Suprapubic skin (tissue), 4 donors: ENCODE data around the gene SPSB3.

Experiments used
- EP300 ChIP-seq: sonication (generic); formaldehyde crosslinking; IDR thresholded peaks from one replicate; pipeline ENCODE4 v1.6.1; 2017; ENCODE audit warnings: antibody characterized with exemption
- POLR2A ChIP-seq, 2 donors: fragments of 450-650 bp; IDR thresholded peaks; one replicate each; pipeline ENCODE4 v1.6.1; 2017; ENCODE audit warnings: antibody characterized with exemption in 2 of 2, mild to moderate bottlenecking in 2 of 2, moderate library complexity in 2 of 2
- POLR2AphosphoS5 ChIP-seq, 3 donors: sonication (generic); formaldehyde crosslinking; IDR thresholded peaks; one replicate each; pipeline ENCODE4 v1.6.1; 2017; ENCODE audit warnings: antibody characterized with exemption in 3 of 3
- TF ChIP-seq, protein P1 (sequence below), 2 donors: fragments of 200-600 bp in 1 of 2; fragments of 450-650 bp in 1 of 2; sonication (generic) in 1 of 2; IDR thresholded peaks; one replicate each; pipeline ENCODE4 v1.5.1; 2016 to 2019; ENCODE audit warnings: antibody characterized with exemption in 2 of 2, mild to moderate bottlenecking in 1 of 2, moderate library complexity in 1 of 2

DNA sequence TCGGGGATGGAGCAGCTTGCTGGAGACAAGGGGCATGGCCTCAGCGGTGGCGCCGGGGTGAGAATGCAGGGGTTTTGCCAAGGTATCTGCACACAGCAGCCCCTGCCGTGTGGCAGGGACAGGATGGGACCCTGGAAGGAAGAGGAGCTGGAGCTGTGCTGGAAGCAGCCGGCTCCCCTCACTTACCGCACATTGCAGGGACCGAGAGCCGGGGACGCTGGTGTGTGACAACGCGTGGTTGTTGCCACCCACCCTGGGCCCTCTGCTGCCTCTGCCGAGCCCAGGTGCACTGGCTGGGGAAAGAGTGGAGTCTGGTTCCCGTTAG lies 3.4 kb upstream of the SPSB3 start:
- TF ChIP-seq, protein P1, sequence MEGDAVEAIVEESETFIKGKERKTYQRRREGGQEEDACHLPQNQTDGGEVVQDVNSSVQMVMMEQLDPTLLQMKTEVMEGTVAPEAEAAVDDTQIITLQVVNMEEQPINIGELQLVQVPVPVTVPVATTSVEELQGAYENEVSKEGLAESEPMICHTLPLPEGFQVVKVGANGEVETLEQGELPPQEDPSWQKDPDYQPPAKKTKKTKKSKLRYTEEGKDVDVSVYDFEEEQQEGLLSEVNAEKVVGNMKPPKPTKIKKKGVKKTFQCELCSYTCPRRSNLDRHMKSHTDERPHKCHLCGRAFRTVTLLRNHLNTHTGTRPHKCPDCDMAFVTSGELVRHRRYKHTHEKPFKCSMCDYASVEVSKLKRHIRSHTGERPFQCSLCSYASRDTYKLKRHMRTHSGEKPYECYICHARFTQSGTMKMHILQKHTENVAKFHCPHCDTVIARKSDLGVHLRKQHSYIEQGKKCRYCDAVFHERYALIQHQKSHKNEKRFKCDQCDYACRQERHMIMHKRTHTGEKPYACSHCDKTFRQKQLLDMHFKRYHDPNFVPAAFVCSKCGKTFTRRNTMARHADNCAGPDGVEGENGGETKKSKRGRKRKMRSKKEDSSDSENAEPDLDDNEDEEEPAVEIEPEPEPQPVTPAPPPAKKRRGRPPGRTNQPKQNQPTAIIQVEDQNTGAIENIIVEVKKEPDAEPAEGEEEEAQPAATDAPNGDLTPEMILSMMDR (IDR thresholded peaks at IDR 0.05) = no peak
- TF ChIP-seq EP300 (no peak), POLR2AphosphoS5 (IDR thresholded peaks at IDR 0.05) (no peak), POLR2A (IDR thresholded peaks at IDR 0.05) (no peak)
